Astrocyte (in vitro differentiated cells and primary cell): ENCODE data around the gene BCL7B.

Source experiments
- CTCF ChIP-seq: IDR thresholded peaks from 2 replicates; pipeline ENCODE4 v1.5.1; 2011; ENCODE audit warnings: low read depth, mild to moderate bottlenecking, inconsistent platforms, low read length, moderate library complexity; ENCODE audit not compliant: insufficient read depth
- EZH2 ChIP-seq: IDR thresholded peaks from 2 replicates; pipeline ENCODE4 v1.6.1; 2012; ENCODE audit warnings: mild to moderate bottlenecking, low read length, inconsistent platforms; ENCODE audit not compliant: insufficient read depth

- TF ChIP-seq CTCF (no peak), EZH2 (no peak)
Measured at GRCh38 chr7:73599151-73599882, 41.8 kb upstream of the BCL7B start.
